IPS DF 4.7 (cell line): Measurements from ENCODE around the gene MLANA.

Source experiments
- DNase-seq: peaks from one replicate; pipeline ENCODE4 v3.0.0-alpha.2; 2013; ENCODE audit warnings: low spot score; ENCODE audit errors: extremely low read depth

MLANA gene, protein sequence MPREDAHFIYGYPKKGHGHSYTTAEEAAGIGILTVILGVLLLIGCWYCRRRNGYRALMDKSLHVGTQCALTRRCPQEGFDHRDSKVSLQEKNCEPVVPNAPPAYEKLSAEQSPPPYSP

DNA sequence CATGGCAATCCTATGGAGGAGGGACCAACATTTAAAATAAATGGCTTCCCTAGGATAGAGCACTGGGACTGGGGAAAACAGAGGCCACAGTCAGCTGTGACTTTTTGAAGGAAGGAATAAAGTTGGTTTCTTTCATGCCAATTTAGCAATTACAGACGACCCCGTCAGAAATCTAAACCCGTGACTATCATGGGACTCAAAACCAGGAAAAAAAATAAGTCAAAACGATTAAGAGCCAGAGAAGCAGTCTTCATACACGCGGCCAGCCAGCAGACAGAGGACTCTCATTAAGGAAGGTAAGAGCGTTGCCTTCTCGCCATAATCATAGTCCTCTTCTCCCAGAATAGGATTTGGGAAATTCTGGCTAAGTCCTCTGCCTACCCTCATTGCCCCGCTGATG is at the start of gene MLANA:
MLANA (plus strand) TSS at position 249 of the 400 bp plus-strand sequence. CDS start 1,586 bp downstream, outside the sequence.
- no peak for DNase-seq

DNA sequence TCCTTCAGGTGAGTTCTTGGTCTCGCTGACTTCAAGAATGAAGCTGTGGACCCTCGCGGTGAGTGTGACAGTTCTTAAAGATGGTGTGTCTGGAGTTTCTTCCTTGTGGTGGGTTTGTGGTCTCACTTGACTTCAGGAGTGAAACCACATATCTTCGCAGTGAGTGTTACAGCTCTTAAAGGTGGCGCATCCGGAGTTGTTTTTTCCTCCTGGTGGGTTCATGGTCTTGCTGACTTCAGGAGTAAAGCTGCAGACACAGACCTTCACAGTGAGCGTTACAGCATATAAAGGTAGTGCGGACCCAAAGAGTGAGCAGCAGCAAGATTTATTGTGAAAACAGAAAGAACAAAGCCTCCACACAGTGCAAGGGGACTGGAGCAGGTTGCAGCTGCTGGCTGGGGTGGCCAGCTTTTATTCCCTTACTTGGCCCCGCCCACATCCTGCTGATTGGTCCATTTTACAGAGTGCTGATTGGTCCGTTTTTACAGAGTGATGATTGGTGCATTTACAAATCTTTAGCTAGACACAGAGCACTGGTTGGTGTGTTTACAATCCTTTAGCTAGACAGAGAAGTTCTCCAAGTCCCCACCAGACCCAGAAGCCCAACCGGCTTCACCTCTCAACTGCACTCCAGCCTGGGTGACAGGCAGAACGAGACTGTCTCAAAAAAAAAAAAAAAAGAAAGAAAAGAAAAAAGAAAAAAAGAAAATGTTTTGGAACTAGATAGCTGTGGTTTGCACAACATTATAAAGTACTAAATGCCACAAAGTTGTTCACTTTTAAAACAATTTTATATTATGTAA is 48.7 kb upstream of the MLANA start:
- no peak for DNase-seq

DNA sequence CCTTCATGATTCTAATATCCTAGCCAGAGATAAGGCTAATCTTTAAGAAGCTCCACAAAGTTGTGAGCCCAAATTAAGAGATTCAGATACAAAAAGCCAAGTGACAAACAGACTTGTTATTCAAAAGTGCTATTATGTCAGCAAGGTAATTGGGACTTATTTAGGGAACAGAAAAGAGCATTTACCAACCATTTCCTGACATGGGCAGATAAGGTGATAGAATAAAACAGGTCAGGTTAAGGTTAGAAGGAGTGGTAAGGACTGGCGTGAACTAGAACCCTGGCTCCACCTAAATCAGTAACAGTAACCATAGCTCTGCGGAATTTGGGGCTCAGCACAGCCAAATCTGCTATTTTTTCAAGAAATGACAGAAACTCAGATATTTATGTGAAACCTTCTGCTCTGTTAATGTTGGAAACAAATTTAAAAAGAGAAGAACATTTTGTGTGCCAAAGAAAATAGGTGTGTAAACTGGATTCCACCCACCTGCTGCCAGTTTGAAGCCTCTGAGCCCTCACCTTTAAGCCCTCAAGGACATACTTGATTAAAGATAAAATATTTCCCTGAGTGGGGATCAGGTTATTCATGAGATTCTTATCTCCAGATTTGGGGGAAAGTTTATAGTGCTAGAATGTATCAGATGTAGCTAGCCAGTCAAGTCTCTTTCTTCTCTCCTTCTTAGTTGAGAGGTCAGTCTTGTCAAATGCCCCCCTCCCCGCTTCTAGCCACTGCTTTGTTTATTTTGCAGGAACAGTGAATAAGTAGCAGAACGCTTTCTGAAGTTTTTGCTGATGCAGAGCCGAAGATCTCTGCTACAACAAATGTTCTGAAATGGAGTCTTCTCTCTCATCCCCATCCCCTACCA is 47.5 kb upstream of the MLANA start:
- DNase-seq: no peak

DNA sequence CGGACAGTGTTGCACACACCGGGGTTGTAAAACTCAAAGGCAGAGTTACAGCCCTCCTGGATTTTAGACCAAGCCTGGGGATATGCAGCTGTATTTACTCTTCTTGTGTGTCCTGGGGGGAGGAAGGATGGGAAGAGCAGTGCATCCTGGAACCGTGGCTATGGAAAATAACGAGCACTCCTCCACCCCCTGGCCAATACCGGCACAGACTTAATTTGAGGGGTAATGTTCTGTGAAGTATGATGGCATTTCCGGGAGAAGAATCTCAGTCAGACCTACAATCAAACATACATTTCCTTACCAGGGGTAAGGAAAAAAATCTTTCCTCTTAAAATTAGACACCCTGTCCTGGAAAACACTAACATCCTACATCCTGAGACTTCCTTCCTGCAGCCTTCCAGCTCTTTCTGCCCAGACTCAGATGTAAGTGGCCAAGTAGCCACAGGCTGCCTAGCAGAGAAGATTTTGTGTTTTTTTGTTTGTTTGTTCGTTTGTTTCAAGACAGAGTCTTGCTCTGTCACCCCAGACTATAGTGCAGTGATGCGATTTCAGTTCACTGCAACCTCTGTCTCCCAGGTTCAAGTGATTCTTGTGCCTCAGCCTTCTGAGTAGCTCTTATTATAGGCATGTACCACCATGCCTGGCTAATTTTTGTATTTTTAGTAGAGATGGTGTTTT is 46.8 kb upstream of the MLANA start:
- no peak for DNase-seq

DNA sequence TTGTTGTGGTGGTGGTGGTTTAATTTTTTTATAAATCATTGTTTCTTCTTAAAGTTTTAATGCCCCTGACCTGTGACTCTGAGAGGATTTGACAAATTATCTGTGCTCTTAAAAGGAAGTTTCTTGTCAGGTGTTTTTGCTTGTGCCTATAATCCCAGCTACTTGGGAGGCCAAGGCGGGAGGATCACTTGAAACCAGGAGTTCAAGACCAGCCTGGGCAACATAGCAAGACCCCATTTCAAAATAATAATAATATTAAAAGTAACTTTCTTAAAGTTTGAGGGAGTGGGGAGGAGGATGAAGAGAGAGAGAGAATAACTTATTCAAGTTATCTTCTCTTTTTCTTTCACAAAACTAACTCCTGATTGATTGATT is 45.5 kb upstream of the MLANA start:
- DNase-seq: no peak

DNA sequence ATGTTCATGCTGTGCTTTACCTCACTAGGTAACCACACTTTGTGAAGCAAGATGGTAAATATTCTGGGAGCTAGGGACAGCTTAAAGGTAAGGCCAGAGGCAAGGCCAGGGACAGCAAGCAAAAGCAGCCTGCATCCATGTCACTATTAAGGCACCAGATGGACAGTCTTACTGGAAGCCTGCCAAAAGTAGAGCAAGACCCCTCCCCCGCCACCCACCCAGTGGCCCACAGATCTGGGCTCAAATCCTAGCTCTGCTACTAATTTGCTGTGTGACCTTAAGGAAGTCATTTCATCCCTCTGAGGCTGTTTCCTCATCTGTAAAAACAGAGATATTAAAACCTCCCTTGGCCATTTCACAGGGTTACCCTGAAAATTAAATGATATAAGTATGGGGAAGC is 44.6 kb upstream of the MLANA start:
- DNase-seq: no peak

DNA sequence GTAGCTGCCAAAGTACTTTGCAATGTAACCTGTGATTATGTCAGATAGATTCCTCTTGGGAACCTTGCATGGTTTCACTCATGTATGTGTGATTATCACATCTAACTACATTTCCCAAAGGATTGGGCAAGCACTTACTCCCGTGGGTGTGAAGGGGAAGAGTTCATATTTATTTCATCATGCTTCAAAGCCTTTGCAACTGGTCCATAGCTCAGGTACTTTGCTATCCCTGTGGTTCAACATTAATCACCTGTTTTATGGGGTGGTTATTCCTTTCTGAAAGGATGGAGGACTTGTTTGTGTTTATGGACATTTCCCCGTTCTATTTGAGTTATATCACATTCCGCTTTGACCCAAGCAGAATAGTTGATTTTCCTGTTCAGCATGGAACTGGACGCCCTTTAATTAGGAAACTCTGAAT is 44.2 kb upstream of the MLANA start:
- DNase-seq: no peak

DNA sequence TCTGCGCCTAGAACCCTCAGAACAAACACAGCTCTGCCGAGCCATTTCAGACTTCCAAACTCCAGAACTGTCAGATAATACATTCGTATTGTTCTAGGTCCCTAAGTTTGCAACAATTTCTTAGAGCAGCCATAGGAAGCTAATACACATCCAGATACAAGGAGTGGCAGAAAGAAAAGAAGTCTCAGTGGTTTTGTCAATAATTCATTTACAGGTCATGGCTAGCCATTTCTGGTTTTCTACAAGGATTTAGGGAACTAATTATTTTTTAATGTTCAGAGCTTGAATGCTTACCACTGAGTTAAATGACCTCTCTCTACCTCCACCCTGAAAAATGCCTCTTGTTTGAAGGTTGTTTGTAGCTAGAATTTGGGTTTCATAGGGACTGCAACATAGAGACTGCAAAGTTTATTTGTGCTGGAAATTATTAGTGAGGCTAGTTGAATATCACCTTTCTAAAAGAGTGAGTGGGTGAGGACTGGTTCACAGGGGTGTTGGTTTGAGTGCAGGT is 42.3 kb upstream of the MLANA start:
- DNase-seq: no peak

DNA sequence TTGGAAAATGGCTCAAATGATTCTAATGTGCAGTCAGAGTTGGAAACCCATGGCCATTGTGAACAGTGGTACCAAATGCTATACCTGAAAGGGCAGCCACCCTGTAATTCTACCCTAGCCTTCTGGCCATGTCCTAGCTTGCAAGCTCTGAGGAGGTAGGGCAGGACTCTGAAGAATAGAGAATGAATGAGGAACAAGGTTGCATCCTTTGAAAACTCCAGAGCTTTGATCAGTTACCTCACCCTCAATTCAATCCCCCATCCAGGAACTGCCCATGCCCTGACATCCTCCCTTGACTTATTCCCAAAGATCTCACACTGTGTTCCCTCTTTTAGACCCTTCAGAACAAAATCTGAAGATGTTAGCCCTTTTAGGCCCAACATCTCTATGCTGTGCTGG is 40.0 kb upstream of the MLANA start:
- no peak for DNase-seq

DNA sequence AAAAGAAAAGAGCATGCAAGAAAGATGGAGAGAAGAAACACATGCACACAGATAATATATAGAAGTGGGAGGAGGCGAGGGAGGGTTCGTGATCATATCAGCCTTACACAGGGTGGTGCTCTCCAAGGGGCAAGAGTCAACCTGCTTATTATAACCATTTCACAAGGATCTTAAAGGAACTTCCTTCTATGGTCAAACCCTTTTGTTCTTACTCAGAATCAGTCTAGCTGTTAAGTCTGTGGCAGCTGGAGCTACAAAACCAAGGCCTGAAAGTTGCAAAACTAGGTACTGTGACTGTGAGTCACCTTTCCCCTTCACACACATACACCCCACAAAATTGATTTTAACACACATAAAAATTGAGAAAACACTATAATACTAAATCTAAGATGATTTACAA is 39.2 kb upstream of the MLANA start:
- no peak for DNase-seq

DNA sequence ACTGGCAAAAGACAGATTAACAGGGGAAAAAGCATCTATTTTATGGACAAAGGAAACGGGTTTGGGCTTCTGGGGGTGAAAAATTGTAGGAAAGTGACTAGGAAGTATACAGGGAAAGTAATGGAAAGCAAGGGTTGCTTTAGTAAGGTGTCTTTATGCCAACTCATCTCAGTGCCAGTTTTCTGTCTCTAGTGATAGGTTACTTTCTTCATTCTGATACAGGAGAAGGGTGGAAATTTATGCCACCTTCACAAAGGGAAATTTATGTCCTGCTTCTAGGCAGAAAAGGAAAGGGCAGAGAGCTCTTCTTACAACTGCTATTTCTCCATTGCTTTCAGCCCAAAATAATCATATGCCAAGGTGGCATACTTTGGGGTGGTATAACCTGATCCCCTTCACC is 37.7 kb upstream of the MLANA start:
- no peak for DNase-seq

DNA sequence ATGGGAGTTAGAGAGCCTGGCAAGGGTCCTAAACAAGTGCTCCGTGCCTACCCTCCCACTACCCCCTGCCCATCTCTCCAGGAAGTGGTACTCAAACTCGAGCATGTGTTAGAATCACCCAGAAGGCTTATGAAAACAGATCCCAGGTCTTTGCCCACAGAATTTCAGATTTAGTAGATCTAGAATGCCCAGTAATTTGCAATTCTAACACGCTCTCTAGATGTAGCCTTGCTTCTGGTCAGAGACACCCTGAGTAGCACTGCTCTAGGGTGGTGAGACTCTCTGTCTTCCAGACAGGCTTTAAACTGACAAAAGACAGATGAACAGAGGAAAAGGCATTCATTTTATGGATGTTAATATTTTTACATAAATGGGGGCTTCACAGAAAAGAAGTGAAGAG is 37.1 kb upstream of the MLANA start:
- DNase-seq: no peak

DNA sequence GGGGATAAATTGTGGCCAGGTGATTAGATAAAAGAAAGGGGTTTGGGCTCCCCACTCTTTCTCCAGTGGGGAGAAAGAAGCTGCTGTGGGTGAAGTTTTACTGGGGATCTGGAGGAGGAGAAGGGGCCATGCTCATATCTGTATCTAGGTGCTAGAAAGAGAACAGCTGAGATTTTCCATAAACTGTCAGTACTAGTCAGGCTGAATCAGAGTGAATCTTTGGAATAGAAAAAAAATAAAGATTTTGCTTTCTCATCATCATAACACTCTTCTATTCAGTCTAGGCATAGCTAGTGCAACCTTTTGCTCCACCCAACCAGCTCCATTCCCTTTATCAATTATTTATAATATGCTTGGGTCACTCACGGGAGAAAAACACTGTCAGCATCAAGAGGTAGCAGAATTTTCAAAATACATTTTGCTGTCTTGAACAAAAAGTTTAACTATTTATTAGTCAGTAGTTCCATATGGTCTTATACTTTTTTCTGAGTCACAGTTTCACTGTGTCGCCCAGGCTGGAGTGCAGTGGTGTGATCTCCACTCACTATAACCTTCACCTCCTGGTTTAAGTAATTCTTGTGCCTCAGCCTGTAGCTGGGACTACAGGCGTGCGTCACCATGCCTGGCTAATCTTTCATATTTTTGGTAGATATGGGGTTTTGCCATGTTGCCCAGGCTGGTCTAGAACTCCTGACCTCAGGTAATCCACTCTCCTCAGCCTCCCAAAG is 36.5 kb upstream of the MLANA start:
- no peak for DNase-seq

DNA sequence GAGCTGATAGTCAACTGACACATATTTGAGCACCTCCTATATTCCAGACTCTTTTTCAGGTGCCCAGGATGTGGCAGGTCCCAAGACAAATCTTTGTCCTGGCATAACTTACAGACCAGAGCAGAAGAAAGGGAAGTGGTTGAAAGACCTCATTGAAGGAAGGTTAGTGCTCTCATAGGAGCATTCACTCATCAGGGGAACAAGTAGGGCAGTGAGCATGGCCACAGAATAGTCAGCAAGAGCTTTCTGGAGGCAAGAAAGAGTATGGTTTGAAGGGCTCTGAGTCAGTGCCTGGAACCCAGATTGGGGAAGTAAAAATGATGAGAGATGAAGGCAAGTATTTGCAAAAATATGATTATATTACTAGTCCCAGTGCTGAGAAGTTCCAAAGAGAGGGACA is 32.8 kb upstream of the MLANA start:
- DNase-seq: no peak

DNA sequence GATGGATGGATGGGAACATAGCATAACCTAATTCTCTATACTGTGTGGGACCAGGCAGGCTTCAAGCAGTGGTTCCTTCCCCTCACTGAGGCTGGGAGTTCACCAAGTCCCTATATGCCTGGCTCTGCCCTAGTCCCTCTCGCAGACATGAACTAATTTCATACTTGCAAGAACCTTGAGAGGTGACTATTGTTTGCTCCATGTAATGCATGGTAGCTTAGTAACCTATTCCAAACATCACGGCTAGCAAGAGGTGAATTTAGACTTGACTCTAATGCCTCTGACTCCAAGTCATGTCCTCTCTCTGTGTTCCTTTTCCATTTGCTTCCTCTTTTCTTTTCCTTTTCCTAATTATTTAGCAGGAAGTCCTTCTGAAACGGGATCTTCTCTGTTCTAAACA is 31.9 kb upstream of the MLANA start:
- no peak for DNase-seq

DNA sequence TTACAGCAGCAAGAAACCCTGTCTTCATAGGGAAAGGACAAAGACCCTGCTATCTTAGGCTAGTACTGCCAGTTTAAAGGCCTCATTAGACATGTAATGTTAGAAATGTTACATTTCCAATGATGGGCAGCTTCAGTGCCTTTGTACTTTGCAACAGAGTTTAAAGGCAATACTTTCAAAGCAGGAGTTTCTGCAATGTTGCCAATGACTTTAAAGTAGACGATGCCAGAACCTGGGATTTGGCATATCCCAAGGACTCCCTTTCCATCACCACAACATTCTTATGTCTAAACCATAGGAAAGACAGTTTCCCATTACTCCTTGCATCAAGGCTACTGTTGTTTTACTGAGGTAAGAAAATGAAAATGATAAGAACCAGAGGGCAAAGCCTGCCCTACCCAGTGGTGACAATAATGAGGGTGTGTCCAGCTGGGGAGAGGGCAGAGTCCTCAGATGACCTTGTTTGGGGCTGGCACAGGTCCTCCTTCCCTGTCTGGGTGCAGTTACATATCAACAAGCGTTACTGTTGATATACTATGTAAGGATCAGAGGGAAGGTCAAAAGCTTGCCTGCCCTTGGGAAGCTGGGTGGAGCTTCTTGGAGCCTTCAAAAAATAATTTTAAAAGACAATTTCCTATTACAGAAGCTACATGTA is 27.5 kb upstream of the MLANA start:
- no peak for DNase-seq

DNA sequence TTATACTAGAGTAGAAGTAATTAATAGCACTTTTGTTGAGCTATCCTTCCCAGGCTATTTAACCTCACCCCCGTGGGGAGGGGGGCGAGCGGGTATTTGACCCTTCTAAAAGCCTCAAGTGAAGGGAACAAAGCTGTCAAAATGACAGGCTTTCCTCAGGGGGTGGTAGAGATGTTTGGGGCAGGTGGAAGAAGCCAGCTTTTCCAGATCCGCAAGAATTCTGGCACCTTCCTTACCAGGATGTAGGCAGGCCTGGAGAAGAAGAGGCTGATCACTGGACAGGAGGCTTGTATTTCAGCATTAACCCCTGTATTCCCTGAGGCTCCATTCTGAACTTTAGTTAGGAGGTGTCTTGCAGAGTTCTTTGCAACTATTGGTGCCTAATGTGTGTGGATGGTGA is 26.2 kb upstream of the MLANA start:
- no peak for DNase-seq

DNA sequence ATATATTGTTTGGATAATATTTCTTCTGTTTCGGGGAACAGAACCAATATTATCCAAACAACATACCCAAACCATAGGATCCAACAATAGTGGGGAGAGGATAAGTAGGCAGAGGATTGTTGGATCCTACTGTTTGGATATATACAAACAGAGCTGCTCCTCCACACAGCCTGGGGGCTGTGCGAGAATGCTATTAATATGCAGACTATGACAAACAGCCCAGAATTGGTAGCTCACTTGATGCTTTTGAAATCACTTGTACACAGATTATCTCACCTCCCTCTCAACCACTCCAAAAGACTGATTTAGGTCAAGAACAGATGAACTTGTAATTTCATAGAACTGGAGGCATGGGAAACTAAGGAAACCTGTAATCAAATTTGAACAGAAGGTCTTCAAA is 24.4 kb upstream of the MLANA start:
- no peak for DNase-seq

DNA sequence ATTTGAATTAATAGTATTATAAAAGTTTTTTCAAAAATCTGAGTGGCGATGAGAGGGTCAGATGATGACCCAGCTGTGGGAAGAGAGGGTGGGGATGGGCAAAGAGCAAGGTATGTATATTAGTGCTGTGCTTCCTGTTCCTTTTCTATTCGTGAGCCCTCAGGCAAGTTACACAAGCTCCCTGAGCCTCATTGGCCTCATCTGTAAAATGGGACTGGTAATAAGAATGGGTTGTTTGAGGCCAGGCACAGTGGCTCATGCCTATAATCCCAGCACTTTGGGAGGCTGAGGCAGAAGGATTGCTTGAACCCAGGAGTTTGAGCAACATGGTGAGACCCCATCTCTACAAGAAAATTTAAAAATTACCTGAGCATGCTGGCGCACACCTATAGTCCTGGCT is 24.0 kb upstream of the MLANA start:
- no peak for DNase-seq

DNA sequence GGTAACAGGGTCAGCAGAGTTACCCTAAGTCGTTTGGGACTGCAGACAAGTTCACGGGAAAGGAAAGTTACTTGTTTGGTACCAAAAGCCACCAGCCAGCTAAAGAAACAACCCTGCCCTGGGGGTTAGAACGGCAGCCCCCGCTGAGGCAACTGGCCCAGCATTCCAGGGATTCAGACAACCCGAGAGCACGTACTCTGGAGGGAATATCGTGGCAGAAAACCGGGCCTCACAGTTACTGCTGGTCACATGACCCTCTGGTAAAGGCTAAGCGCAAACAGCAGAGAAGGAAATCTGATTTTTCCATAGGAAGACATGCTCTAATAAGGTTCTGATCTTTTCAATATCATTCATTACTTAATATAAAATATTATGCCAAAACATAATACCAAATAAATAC is 22.5 kb upstream of the MLANA start:
- no peak for DNase-seq
